Osteocyte (in vitro differentiated cells): ENCODE results near the gene FAF2. TPM values are rescaled to one million over a fixed set of nuclear protein-coding genes. Genes with fewer than 3 reads are reported as not detected.

ENCODE experiments used
- DNase-seq: peaks from one replicate; pipeline ENCODE4 v3.0.0; 2021; ENCODE audit warnings: mixed read lengths; ENCODE audit not compliant: unreplicated experiment; ENCODE audit errors: extremely low spot score
- H3K27ac Mint-ChIP-seq: one replicate; pipeline ENCODE4 v1.8.0; 2021; ENCODE audit warnings: mild to moderate bottlenecking, mixed read lengths; ENCODE audit not compliant: unreplicated experiment
- H3K27me3 Mint-ChIP-seq: one replicate; pipeline ENCODE4 v1.8.0; 2021; ENCODE audit warnings: mixed read lengths; ENCODE audit not compliant: unreplicated experiment
- H3K36me3 Mint-ChIP-seq: one replicate; pipeline ENCODE4 v1.8.0; 2021; ENCODE audit warnings: mixed read lengths; ENCODE audit not compliant: unreplicated experiment
- H3K4me1 Mint-ChIP-seq: one replicate; pipeline ENCODE4 v1.8.0; 2021; ENCODE audit warnings: mixed read lengths; ENCODE audit not compliant: unreplicated experiment
- H3K4me3 Mint-ChIP-seq: one replicate; pipeline ENCODE4 v1.8.0; 2021; ENCODE audit warnings: mild to moderate bottlenecking, moderate library complexity, mixed read lengths; ENCODE audit not compliant: unreplicated experiment
- H3K9me3 Mint-ChIP-seq: one replicate; pipeline ENCODE4 v1.8.0; 2021; ENCODE audit warnings: mixed read lengths; ENCODE audit not compliant: unreplicated experiment
- CTCF ChIP-seq: fragments of 200-600 bp; sonication (generic); IDR thresholded peaks from 2 replicates; pipeline ENCODE4 v1.5.0; 2021; ENCODE audit warnings: antibody characterized with exemption, mild to moderate bottlenecking, moderate library complexity
- total RNA-seq: library from RNA; stranded (reverse); gene quantifications from 2 replicates; pipeline ENCODE4 v1.2.1, GENCODE V29; 2021

The FAF2 gene
- total RNA-seq, 1 donor from 2014 or later: 46.9 TPM

DNA sequence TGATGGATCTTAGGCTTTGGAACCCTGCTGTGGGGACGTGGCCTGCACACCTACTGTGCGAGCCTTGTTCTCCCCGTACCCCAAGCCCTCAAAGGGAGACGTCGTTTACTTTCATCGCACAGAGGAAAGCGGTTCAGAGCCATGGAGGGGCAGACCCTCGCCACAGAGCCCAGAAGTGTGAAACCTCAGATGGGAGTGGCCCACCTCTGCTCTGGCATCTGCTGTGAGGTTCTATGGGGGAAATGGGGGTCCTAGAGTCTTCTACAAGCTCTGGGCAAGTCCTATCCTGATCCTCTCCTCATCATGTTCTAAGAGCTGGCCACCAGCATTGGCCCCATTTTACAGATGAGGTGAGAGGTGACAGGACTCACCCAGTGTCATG is 92.8 kb downstream of the FAF2 start:
- no peaks in the 10 kb centered on the region for H3K27me3 Mint-ChIP-seq
- H3K36me3 Mint-ChIP-seq: no peaks in the 10 kb centered on the region
- DNase-seq: no peak
- H3K27ac Mint-ChIP-seq: no peak overlapping the region
- H3K9me3 Mint-ChIP-seq: no peaks in the 10 kb centered on the region
- H3K4me1 Mint-ChIP-seq: peaks cover 36% of the 10 kb centered on the region
- no peak for TF ChIP-seq CTCF
- H3K4me3 Mint-ChIP-seq: peak overlapping the region; percentile 73

DNA sequence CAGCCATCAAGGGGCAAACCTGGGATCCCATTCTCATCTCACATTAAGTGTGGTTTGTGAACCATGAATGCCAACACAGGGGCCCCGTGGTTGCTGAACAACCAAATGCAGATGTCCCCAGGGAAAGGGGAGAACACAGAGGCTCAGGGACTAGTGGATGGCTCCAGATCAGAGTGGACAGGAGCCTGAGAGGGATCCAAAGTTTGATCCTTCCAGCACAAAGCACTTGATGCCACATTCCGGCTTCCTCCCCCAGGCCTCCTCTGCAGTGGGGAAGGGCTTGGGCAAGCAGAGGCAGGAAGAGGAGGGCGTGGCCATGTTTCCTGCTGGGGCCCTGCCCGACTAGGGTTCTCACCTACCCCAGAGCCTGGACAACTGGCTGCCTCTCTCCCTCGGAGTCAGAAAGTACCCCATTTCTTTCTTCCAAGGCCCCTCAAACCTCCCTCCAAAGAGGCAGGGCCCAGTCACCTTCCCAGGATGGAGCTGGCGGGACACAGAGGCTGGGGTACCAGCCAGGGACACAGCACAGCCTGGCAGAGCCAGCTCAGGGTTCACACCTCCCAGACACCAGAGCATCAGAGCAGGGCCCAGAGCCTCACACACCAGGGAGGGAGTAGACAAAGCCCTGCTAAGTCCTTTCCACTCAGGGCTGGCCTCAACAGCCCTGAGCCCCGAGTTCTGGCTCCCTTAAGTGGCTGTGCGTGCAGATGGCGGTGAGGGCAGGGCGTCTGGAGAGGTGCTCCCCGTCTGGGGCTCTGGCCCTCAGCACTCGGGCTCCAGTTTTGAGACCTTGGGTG is 93.4 kb downstream of the FAF2 start:
- TF ChIP-seq CTCF: no peak
- no peaks in the 10 kb centered on the region for H3K27me3 Mint-ChIP-seq
- peaks cover 34% of the 10 kb centered on the region for H3K4me1 Mint-ChIP-seq
- peak overlapping the region; percentile 73 for H3K4me3 Mint-ChIP-seq
- H3K36me3 Mint-ChIP-seq: no peaks in the 10 kb centered on the region
- H3K27ac Mint-ChIP-seq: peak overlapping the region; percentile 38
- H3K9me3 Mint-ChIP-seq: no peaks in the 10 kb centered on the region
- no peak for DNase-seq

DNA sequence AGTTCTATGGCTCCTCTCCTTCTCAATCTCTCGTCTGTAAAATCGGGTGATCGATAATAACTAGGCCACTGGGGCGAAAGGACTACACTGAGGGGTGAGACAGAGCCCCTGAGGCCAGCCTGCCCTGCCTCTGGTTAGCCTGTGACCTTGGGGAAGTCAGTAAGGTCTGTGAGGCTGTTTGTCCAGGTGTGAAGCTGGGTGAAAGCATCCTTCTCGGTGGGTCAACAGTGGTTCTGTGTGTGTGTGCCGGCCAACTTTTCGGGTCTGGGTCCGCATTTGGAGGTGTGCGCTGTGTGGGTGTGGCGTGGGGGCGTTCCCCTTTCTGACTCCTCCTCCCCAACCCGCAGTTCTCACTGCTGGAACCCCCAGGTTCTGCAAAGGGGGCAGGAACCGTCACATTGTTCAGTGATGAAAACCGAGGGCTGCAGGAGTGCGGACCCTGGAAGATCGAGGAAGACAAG is 94.0 kb downstream of the FAF2 start:
- Mint-ChIP-seq H3K27ac (peak overlapping the region; percentile 38), H3K4me1 (peaks cover 34% of the 10 kb centered on the region), H3K27me3 (no peaks in the 10 kb centered on the region), H3K36me3 (no peaks in the 10 kb centered on the region), H3K4me3 (peak overlapping the region; percentile 73), H3K9me3 (no peaks in the 10 kb centered on the region)
- TF ChIP-seq CTCF: no peak
- DNase-seq: no peak

DNA sequence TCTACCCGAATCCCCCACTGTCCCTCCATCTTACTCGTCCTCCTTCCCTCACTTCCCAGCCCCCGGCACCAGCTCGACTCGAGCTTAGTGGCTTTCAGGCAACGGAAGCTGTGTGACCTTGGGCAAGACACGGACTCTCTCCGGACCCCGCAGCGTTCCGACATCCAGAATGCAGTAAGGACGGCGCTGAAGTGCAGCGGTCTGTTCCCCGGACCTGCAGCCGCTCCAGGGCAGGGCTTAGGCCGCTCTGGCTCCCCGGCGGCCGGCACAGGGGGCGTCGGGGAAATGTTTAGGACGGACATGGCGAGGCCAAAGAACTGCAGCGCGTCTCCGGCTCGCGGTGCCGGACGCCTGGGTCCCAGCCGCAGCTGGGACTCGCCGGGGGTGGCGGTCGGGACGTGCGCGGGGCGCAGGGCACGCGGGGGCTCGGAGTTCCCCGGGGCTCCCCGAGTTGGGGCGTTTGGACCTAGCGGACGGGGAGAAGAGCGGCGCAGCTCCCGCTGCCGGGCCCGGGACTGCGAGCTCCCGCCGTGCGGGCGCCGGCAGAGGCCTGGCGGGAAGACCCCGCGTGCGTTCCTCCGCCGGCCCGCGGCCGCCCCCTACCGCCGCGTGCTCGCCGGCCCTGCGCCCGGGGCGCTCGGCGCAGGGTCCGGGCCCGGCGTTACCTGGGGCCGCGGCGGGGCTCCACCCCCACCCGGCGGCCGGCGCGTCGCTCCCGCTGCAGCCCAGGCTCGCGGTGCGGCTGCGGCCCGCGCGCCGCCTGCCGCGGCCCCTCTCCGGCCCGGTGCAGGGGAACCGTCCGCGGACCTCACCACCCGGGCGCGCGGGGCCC is 94.6 kb downstream of the FAF2 start:
- H3K36me3 Mint-ChIP-seq: no peaks in the 10 kb centered on the region
- H3K4me1 Mint-ChIP-seq: peaks cover 34% of the 10 kb centered on the region
- peak; percentile 21 for TF ChIP-seq CTCF
- peak overlapping the region; percentile 73 for H3K4me3 Mint-ChIP-seq
- peak overlapping the region; percentile 35 for H3K27ac Mint-ChIP-seq
- DNase-seq: no peak
- H3K9me3 Mint-ChIP-seq: no peaks in the 10 kb centered on the region
- no peaks in the 10 kb centered on the region for H3K27me3 Mint-ChIP-seq
